Measurements from ENCODE around the gene EDN1. TPM values are rescaled to one million over a fixed set of nuclear protein-coding genes. Genes with fewer than 3 reads are reported as not detected.

EDN1 gene
- total RNA-seq, result 199 and 486 TPM in 2 replicates

GRCh38 chr6:12289933-12290820 lies at the start of gene EDN1:
Gene EDN1 (plus strand): TSS chr6:12290361. CDS start chr6:12290630, 269 bp downstream.

All from bladder microvascular endothelial cell (primary cell).